Measurements from ENCODE around the gene FBXL20.

The FBXL20 gene

GRCh38 chr17:39332092-39332491 lies 69.3 kb downstream of the FBXL20 start:
- intact Hi-C loops (cut with DNase I; ENCODE audit: low total_unique reads), result no loop called here
- Histone ChIP-seq H3K4me1 (peaks cover 0 to 7% (median 0%) of the 10 kb centered on the region in 4 donors), H3K27ac (no peak overlapping the region), H3K27me3 (no peaks in the 10 kb centered on the region), H3K36me3 (no peaks in the 10 kb centered on the region), H3K4me3 (no peak overlapping the region), H3K9me3 (no peaks in the 10 kb centered on the region)
- DNase-seq, result no peak
- no peak for TF ChIP-seq CTCF (IDR thresholded peaks at IDR 0.05)

GRCh38 chr17:39328815-39329214 lies 72.6 kb downstream of the FBXL20 start:
- Histone ChIP-seq H3K36me3 (no peaks in the 10 kb centered on the region), H3K4me3 (no peak overlapping the region), H3K9me3 (no peaks in the 10 kb centered on the region), H3K27ac (no peak overlapping the region), H3K27me3 (no peaks in the 10 kb centered on the region), H3K4me1 (peaks cover 0 to 7% (median 0%) of the 10 kb centered on the region in 4 donors)
- DNase-seq, result no peak
- intact Hi-C loops (cut with DNase I; ENCODE audit: low total_unique reads), result no loop called here
- TF ChIP-seq CTCF (IDR thresholded peaks at IDR 0.05), result no peak

GRCh38 chr17:39327109-39327508 lies 74.3 kb downstream of the FBXL20 start:
- H3K27me3 ChIP-seq, result no peaks in the 10 kb centered on the region
- H3K4me3 ChIP-seq, result no peak overlapping the region
- peaks cover 0 to 7% (median 0%) of the 10 kb centered on the region in 4 donors for H3K4me1 ChIP-seq
- TF ChIP-seq CTCF (IDR thresholded peaks at IDR 0.05), result no peak
- DNase-seq, result no peak
- intact Hi-C loops (cut with DNase I; ENCODE audit: low total_unique reads), result no loop called here
- no peaks in the 10 kb centered on the region for H3K36me3 ChIP-seq
- no peaks in the 10 kb centered on the region for H3K9me3 ChIP-seq
- H3K27ac ChIP-seq, result no peak overlapping the region

- no peak overlapping the region for H3K4me3 ChIP-seq
- DNase-seq, result no peak
- H3K27me3 ChIP-seq, result no peaks in the 10 kb centered on the region
- H3K27ac ChIP-seq, result no peak overlapping the region
- no peak for TF ChIP-seq CTCF (IDR thresholded peaks at IDR 0.05)
- no peaks in the 10 kb centered on the region for H3K36me3 ChIP-seq
- H3K9me3 ChIP-seq, result no peaks in the 10 kb centered on the region
- H3K4me1 ChIP-seq, result peaks cover 0 to 16% (median 0%) of the 10 kb centered on the region in 4 donors
- intact Hi-C loops (cut with DNase I; ENCODE audit: low total_unique reads), result no loop called here
Observed at GRCh38 chr17:39325528-39326240, 75.7 kb downstream of the FBXL20 start.

- TF ChIP-seq CTCF (IDR thresholded peaks at IDR 0.05), result no peak
- Histone ChIP-seq H3K36me3 (no peaks in the 10 kb centered on the region), H3K27ac (no peak overlapping the region), H3K9me3 (no peaks in the 10 kb centered on the region), H3K4me1 (peaks cover 0 to 9% (median 0%) of the 10 kb centered on the region in 4 donors), H3K4me3 (no peak overlapping the region), H3K27me3 (no peaks in the 10 kb centered on the region)
- no peak for DNase-seq
- intact Hi-C loops (cut with DNase I; ENCODE audit: low total_unique reads), result no loop called here
Observed at GRCh38 chr17:39318636-39319035, 82.8 kb downstream of the FBXL20 start.
